ENCODE data around the gene PLD2. TPM values are rescaled to one million over a fixed set of nuclear protein-coding genes. Genes with fewer than 3 reads are reported as not detected.

The PLD2 gene
- total RNA-seq, 3 donors from 2014 or later, result 17.1 to 40.6 (median 30.3) TPM

DNA sequence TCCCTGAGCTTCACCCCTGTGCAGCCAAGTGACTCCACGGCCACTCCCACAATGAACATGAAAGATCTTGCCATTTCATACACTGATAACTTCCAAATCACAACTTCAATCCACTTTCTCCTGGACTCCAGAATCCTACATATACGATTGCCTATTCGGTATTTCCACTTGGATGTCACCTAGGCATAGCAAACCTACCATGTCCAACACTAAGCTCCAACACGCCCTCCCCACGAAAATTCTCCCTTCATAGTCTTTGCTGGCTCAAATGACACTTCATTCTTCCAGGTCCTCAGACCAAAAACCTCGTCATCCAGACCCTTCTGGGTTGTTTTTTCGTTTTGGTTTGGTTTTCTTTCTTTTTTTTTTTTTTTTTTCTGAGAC is 16.3 kb upstream of the PLD2 start:
- no peak for DNase-seq (ENCODE audit: low spot score in 2 of 2)
- Histone ChIP-seq H3K27me3 (no peaks in the 10 kb centered on the region), H3K27ac (peak overlapping the region; percentile 91 to 97), H3K9me3 (no peaks in the 10 kb centered on the region), H3K4me3 (peak overlapping the region; percentile 63 to 92 (median 79)), H3K36me3 (no peaks in the 10 kb centered on the region), H3K4me1 (peaks cover 0 to 4% of the 10 kb centered on the region in 2 donors)
- intact Hi-C loops (cut with DNase I; ENCODE audit: low total_unique reads), result no loop called here
- TF ChIP-seq POLR2AphosphoS5 (IDR thresholded peaks at IDR 0.05) (no peak), POLR2A (IDR thresholded peaks at IDR 0.05) (no peak)
- TF ChIP-seq, protein P1, sequence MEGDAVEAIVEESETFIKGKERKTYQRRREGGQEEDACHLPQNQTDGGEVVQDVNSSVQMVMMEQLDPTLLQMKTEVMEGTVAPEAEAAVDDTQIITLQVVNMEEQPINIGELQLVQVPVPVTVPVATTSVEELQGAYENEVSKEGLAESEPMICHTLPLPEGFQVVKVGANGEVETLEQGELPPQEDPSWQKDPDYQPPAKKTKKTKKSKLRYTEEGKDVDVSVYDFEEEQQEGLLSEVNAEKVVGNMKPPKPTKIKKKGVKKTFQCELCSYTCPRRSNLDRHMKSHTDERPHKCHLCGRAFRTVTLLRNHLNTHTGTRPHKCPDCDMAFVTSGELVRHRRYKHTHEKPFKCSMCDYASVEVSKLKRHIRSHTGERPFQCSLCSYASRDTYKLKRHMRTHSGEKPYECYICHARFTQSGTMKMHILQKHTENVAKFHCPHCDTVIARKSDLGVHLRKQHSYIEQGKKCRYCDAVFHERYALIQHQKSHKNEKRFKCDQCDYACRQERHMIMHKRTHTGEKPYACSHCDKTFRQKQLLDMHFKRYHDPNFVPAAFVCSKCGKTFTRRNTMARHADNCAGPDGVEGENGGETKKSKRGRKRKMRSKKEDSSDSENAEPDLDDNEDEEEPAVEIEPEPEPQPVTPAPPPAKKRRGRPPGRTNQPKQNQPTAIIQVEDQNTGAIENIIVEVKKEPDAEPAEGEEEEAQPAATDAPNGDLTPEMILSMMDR (IDR thresholded peaks at IDR 0.05), result no peak

DNA sequence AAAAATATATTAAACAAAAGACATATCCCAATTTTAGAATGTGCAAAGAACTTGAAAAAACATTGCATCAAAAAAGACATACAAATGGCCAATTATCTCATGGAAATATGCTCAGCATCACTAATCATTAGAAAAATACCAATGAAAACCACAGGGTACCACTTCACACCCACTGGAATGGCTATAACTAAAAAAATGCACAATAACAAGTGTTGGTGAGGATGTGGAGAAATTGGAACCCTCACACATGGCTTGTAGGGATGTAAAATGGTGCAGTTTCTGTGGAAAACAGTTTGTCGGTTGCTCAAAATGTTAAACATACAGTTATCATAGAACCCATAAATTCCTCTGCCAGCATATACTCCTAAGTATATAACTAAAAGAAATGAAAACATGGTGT is 11.8 kb upstream of the PLD2 start:
- peak overlapping the region; percentile 79 to 88 for H3K27ac ChIP-seq

DNA sequence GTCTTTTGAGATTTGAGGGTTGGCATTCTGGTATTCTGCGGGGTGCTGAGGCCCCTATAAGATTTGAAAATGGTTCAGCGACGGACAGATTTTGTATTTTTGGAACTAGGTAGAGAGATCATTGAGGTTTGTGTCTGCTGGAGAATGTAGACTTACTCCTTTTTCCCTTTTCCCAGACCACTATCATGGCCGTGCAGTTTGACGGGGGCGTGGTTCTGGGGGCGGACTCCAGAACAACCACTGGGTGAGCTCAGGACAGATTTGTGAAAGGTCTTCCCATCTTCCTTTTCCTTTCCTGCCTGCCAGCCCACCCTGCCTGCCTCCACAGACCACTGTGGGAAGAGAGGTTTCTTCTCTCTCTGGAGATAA is 10.4 kb upstream of the PLD2 start:
- no peaks in the 10 kb centered on the region for H3K27me3 ChIP-seq
- TF ChIP-seq, protein P1 (IDR thresholded peaks at IDR 0.05), result no peak
- TF ChIP-seq POLR2A (IDR thresholded peaks at IDR 0.05), result no peak
- no peak for TF ChIP-seq POLR2AphosphoS5 (IDR thresholded peaks at IDR 0.05)
- H3K4me1 ChIP-seq, result peaks cover 0 to 7% of the 10 kb centered on the region in 2 donors
- DNase-seq (ENCODE audit: low spot score in 2 of 2), result no peak
- H3K4me3 ChIP-seq, result peak overlapping the region; percentile 78 to 87 (median 86)
- no peaks in the 10 kb centered on the region for H3K9me3 ChIP-seq
- no peaks in the 10 kb centered on the region for H3K36me3 ChIP-seq
- intact Hi-C loops (cut with DNase I; ENCODE audit: low total_unique reads), result no loop called here
- H3K27ac ChIP-seq, result peak overlapping the region; percentile 79 to 88

More for the DNA sequence above, 11.8 kb upstream of the PLD2 start:
- Histone ChIP-seq H3K27me3 (no peaks in the 10 kb centered on the region), H3K4me3 (no peak overlapping the region), H3K36me3 (no peaks in the 10 kb centered on the region), H3K4me1 (peaks cover 0 to 7% of the 10 kb centered on the region in 2 donors), H3K9me3 (no peaks in the 10 kb centered on the region)
- no peak for DNase-seq (ENCODE audit: low spot score in 2 of 2)
- TF ChIP-seq, protein P1 (IDR thresholded peaks at IDR 0.05), result no peak
- intact Hi-C loops (cut with DNase I; ENCODE audit: low total_unique reads), result no loop called here

DNA sequence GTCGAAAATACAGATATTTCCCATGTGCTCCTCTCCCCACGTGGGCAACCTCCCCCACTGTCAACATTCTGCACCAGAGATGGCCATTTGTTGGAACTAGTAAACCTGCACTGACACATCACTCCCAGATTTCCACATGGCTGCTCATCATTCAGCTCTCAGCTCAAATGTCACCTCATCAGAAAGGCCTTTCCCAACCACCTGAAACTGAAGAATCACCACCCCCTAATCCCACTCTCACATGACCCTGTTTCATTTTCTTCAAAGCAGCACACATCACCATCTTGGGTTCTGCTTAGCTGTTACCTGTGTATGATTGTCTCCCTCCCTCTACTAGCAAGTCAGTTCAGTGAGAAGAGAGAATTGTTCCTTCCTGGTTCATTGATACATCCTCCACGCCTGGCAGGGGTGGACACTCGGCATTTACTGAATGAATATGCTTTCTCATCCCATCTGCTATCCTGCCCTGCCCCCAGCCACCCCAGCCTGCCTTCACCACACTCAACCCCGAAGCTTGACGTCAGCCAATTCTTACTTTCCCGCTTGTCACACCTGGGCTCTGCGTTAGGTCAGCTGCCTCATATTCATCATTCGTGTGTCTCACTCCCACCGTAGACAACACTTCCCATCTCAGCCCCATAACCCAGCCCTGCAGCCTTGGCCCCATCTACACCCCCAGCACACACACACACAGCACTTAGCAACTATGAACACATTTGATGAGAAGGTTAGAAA is 6.3 kb upstream of the PLD2 start:
- H3K9me3 ChIP-seq, result no peaks in the 10 kb centered on the region
- H3K36me3 ChIP-seq, result no peaks in the 10 kb centered on the region
- H3K4me3 ChIP-seq, result no peak overlapping the region
- TF ChIP-seq POLR2A (IDR thresholded peaks at IDR 0.05) (no peak), POLR2AphosphoS5 (IDR thresholded peaks at IDR 0.05) (no peak)
- TF ChIP-seq, protein P1 (IDR thresholded peaks at IDR 0.05), result no peak
- H3K27me3 ChIP-seq, result no peaks in the 10 kb centered on the region
- no peak overlapping the region for H3K27ac ChIP-seq
- intact Hi-C loops (cut with DNase I; ENCODE audit: low total_unique reads), result no loop called here
- no peak for DNase-seq (ENCODE audit: low spot score in 2 of 2)
- H3K4me1 ChIP-seq, result peaks cover 0 to 7% of the 10 kb centered on the region in 2 donors

DNA sequence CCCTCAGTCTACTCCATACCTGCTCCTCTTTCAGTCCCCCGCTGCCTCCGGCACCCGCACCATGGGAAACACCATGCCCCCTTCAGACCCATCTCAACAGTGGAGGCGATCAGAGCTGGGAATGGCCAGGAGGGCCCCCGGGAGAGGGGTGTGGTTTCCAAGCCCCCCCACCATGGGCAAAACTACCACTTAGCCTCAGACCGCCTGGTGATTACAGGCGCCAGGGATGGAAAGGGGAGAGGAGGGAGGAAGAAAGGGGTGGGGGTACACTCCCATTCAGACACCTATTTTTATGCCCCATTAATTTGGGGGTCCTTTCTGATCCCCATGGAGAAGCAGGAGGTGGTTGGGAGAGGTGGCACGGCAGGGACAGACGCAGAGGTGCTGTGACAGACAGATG is 4.7 kb upstream of the PLD2 start, which contains the start of gene C17orf114:
C17orf114 (minus strand) TSS at position 101 of the 400 bp plus-strand sequence.
- no peak within 1 kb of the TSS for H3K27ac ChIP-seq
- H3K36me3 ChIP-seq, result no peaks in the 10 kb centered on the region
- intact Hi-C loops (cut with DNase I; ENCODE audit: low total_unique reads), result no loop called here
- H3K4me1 ChIP-seq, result no peaks in the 10 kb centered on the region
- TF ChIP-seq POLR2AphosphoS5 (IDR thresholded peaks at IDR 0.05), result no peak
- TF ChIP-seq, protein P1 (IDR thresholded peaks at IDR 0.05), result no peak
- no peak for TF ChIP-seq POLR2A (IDR thresholded peaks at IDR 0.05)
- H3K27me3 ChIP-seq, result no peaks in the 10 kb centered on the region
- no peaks in the 10 kb centered on the region for H3K9me3 ChIP-seq
- H3K4me3 ChIP-seq, result no peak within 1 kb of the TSS
- no peak for DNase-seq (ENCODE audit: low spot score in 2 of 2)
